ENCODE data around the gene ASB16. TPM values are rescaled to one million over a fixed set of nuclear protein-coding genes. Genes with fewer than 3 reads are reported as not detected.

Gene ASB16
- total RNA-seq, 1 experiment from 2014 or later: not detected

GRCh38 chr17:44202756-44203155, 32.3 kb downstream of the ASB16 start:
- in situ Hi-C loops (cut with HindIII; ENCODE audit: low pct_unique_long_range_greater_than_20kb, low sequenced_read_pairs): no loop called here
- no peak for DNase-seq (ENCODE audit: low read depth)

- no peak for DNase-seq (ENCODE audit: low read depth)
- in situ Hi-C loops (cut with HindIII; ENCODE audit: low pct_unique_long_range_greater_than_20kb, low sequenced_read_pairs): no loop called here
These were observed 33.4 kb downstream of the ASB16 start for GRCh38 chr17:44203731-44204440.

- DNase-seq (ENCODE audit: low read depth): no peak
- in situ Hi-C loops (cut with HindIII; ENCODE audit: low pct_unique_long_range_greater_than_20kb, low sequenced_read_pairs): no loop called here
These were observed 34.0 kb downstream of the ASB16 start for GRCh38 chr17:44204441-44204882.

- DNase-seq (ENCODE audit: low read depth): no peak
- in situ Hi-C loops (cut with HindIII; ENCODE audit: low pct_unique_long_range_greater_than_20kb, low sequenced_read_pairs): no loop called here
These were observed 35.7 kb downstream of the ASB16 start for GRCh38 chr17:44205962-44206824.

- in situ Hi-C loops (cut with HindIII; ENCODE audit: low pct_unique_long_range_greater_than_20kb, low sequenced_read_pairs): no loop called here
These were observed 36.3 kb downstream of the ASB16 start for GRCh38 chr17:44206825-44207155.

GRCh38 chr17:44207319-44207718, 36.8 kb downstream of the ASB16 start:
- in situ Hi-C loops (cut with HindIII; ENCODE audit: low pct_unique_long_range_greater_than_20kb, low sequenced_read_pairs): no loop called here
- no peak for DNase-seq (ENCODE audit: low read depth)

More at GRCh38 chr17:44206825-44207155, 36.3 kb downstream of the ASB16 start:
- DNase-seq (ENCODE audit: low read depth): no peak

- in situ Hi-C loops (cut with HindIII; ENCODE audit: low pct_unique_long_range_greater_than_20kb, low sequenced_read_pairs): no loop called here
- DNase-seq (ENCODE audit: low read depth): no peak
These were observed 37.2 kb downstream of the ASB16 start for GRCh38 chr17:44207743-44208142.

- in situ Hi-C loops (cut with HindIII; ENCODE audit: low pct_unique_long_range_greater_than_20kb, low sequenced_read_pairs): no loop called here
- DNase-seq (ENCODE audit: low read depth): no peak
These were observed 39.4 kb downstream of the ASB16 start for GRCh38 chr17:44209786-44210341.

- in situ Hi-C loops (cut with HindIII; ENCODE audit: low pct_unique_long_range_greater_than_20kb, low sequenced_read_pairs): no loop called here
- DNase-seq (ENCODE audit: low read depth): no peak
These were observed 40.1 kb downstream of the ASB16 start for GRCh38 chr17:44210342-44211192.

- no peak for DNase-seq (ENCODE audit: low read depth)
- in situ Hi-C loops (cut with HindIII; ENCODE audit: low pct_unique_long_range_greater_than_20kb, low sequenced_read_pairs): no loop called here
These were observed 41.1 kb downstream of the ASB16 start for GRCh38 chr17:44211281-44212265.

- in situ Hi-C loops (cut with HindIII; ENCODE audit: low pct_unique_long_range_greater_than_20kb, low sequenced_read_pairs): no loop called here
- no peak for DNase-seq (ENCODE audit: low read depth)
These were observed 42.3 kb downstream of the ASB16 start for GRCh38 chr17:44212507-44213402.

GRCh38 chr17:44213403-44214229, 43.1 kb downstream of the ASB16 start:
- in situ Hi-C loops (cut with HindIII; ENCODE audit: low pct_unique_long_range_greater_than_20kb, low sequenced_read_pairs): no loop called here

GRCh38 chr17:44214230-44214494, 43.7 kb downstream of the ASB16 start:
- DNase-seq (ENCODE audit: low read depth): no peak
- in situ Hi-C loops (cut with HindIII; ENCODE audit: low pct_unique_long_range_greater_than_20kb, low sequenced_read_pairs): no loop called here

More at GRCh38 chr17:44213403-44214229, 43.1 kb downstream of the ASB16 start:
- no peak for DNase-seq (ENCODE audit: low read depth)

- no peak for DNase-seq (ENCODE audit: low read depth)
- in situ Hi-C loops (cut with HindIII; ENCODE audit: low pct_unique_long_range_greater_than_20kb, low sequenced_read_pairs): no loop called here
These were observed 44.4 kb downstream of the ASB16 start for GRCh38 chr17:44214896-44215295.

GRCh38 chr17:44216173-44216572, 45.7 kb downstream of the ASB16 start:
- no peak for DNase-seq (ENCODE audit: low read depth)
- in situ Hi-C loops (cut with HindIII; ENCODE audit: low pct_unique_long_range_greater_than_20kb, low sequenced_read_pairs): no loop called here

GRCh38 chr17:44216694-44217093, 46.2 kb downstream of the ASB16 start:
- in situ Hi-C loops (cut with HindIII; ENCODE audit: low pct_unique_long_range_greater_than_20kb, low sequenced_read_pairs): no loop called here
- DNase-seq (ENCODE audit: low read depth): no peak

All from Caki2 (cell line).